GM23248 (cell line): ENCODE results near the gene THOC1.

ENCODE experiments used
- EZH2 ChIP-seq: fragments of 200-600 bp; sonication (generic); IDR thresholded peaks from 2 replicates; pipeline ENCODE4 v1.6.1; 2018; ENCODE audit warnings: antibody characterized with exemption, mild to moderate bottlenecking; ENCODE audit not compliant: insufficient read depth, poor library complexity, severe bottlenecking
- EZH2phosphoT487 ChIP-seq: fragments of 200-600 bp; sonication (generic); IDR thresholded peaks from 2 replicates; pipeline ENCODE4 v1.6.1; 2018; ENCODE audit warnings: antibody characterized with exemption, moderate library complexity, mild to moderate bottlenecking, low read depth; ENCODE audit not compliant: insufficient read depth

DNA sequence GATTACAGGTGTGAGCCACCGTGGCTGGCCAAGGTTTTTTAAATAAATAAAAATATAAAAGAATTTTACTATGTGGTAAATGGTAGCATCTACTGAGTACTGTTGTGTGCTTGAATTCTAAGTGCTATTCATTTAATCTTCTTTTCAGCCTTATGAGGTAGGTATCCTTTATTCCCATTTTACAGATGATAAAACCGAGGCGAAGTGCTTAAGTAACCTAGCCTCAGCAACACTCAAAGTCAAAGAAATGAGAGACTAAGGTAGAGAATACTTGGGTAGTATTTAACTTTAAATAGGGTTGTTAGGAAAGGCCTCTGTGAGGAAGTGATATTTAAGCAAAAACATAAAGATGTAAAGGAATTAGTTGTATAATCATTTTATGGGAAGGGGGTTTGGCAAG is 5.7 kb upstream of the THOC1 start:
- TF ChIP-seq EZH2 = no peak
- no peak for TF ChIP-seq EZH2phosphoT487
